ENCODE results near the gene IGSF9B.

The IGSF9B gene

GRCh38 chr11:133977067-133977677 is 20.4 kb upstream of the IGSF9B start:
- no peak for TF ChIP-seq CTCF (conservative IDR thresholded peaks at IDR 0.05; ENCODE audit: control insufficient read depth, insufficient read depth, low read depth, low read length)
- no peak overlapping the region for H3K4me3 ChIP-seq (ENCODE audit: control insufficient read depth, low read depth, low read length)
- DNase-seq (ENCODE audit: low read depth), result no peak

- TF ChIP-seq CTCF (conservative IDR thresholded peaks at IDR 0.05; ENCODE audit: control insufficient read depth, insufficient read depth, low read depth, low read length), result no peak
- DNase-seq (ENCODE audit: low read depth), result no peak
- H3K4me3 ChIP-seq (ENCODE audit: control insufficient read depth, low read depth, low read length), result no peak overlapping the region
These were observed 18.7 kb upstream of the IGSF9B start for GRCh38 chr11:133975488-133975849.

- TF ChIP-seq CTCF (conservative IDR thresholded peaks at IDR 0.05; ENCODE audit: control insufficient read depth, insufficient read depth, low read depth, low read length), result no peak
- no peak for DNase-seq (ENCODE audit: low read depth)
- H3K4me3 ChIP-seq (ENCODE audit: control insufficient read depth, low read depth, low read length), result no peak overlapping the region
These were observed 18.2 kb upstream of the IGSF9B start for GRCh38 chr11:133974836-133975487.

GRCh38 chr11:133971881-133972280 is 15.1 kb upstream of the IGSF9B start:
- H3K4me3 ChIP-seq (ENCODE audit: control insufficient read depth, low read depth, low read length), result no peak overlapping the region
- TF ChIP-seq CTCF (conservative IDR thresholded peaks at IDR 0.05; ENCODE audit: control insufficient read depth, insufficient read depth, low read depth, low read length), result no peak
- no peak for DNase-seq (ENCODE audit: low read depth)

- no peak overlapping the region for H3K4me3 ChIP-seq (ENCODE audit: control insufficient read depth, low read depth, low read length)
- no peak for TF ChIP-seq CTCF (conservative IDR thresholded peaks at IDR 0.05; ENCODE audit: control insufficient read depth, insufficient read depth, low read depth, low read length)
- DNase-seq (ENCODE audit: low read depth), result no peak
These were observed 12.3 kb upstream of the IGSF9B start for GRCh38 chr11:133969112-133969511.

- no peak for TF ChIP-seq CTCF (conservative IDR thresholded peaks at IDR 0.05; ENCODE audit: control insufficient read depth, insufficient read depth, low read depth, low read length)
- H3K4me3 ChIP-seq (ENCODE audit: control insufficient read depth, low read depth, low read length), result no peak overlapping the region
- no peak for DNase-seq (ENCODE audit: low read depth)
These were observed 11.5 kb upstream of the IGSF9B start for GRCh38 chr11:133968300-133968699.

All from fibroblast of mammary gland (primary cell).